ENCODE data around the gene MTCH2.

The MTCH2 gene

DNA sequence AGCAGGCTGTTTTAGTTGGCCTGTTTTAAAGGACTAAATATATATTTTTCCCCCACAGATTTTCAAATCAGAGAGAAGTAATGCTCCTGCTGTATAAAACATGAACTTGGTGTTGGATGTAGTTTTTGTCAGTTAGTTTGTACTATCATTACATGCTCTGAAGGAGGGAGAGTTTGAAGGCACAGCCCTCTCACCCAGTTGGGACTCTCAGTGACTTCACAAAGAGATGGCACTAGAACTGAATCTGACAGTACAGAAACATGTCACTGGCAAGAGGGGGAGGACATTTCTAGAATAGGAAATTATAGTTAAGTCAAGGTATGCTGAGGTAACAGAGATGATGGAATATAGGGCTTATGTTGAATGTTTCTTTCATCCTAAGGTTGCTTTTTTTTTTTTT is 27.1 kb downstream of the MTCH2 start:
- TF ChIP-seq POLR2A (IDR thresholded peaks at IDR 0.05; ENCODE audit: low read depth, low read length): no peak
- no peak for DNase-seq (ENCODE audit: insufficient read length, low spot score)
- no peak for FAIRE-seq

GRCh38 chr11:47611348-47611794 is 31.0 kb downstream of the MTCH2 start:
- TF ChIP-seq POLR2A (IDR thresholded peaks at IDR 0.05; ENCODE audit: low read depth, low read length): no peak
- FAIRE-seq: no peak
- no peak for DNase-seq (ENCODE audit: insufficient read length, low spot score)

- TF ChIP-seq POLR2A (IDR thresholded peaks at IDR 0.05; ENCODE audit: low read depth, low read length): no peak
- DNase-seq (ENCODE audit: insufficient read length, low spot score) (no peak), FAIRE-seq (no peak)
These were observed 32.7 kb downstream of the MTCH2 start for GRCh38 chr11:47609675-47610074.

DNA sequence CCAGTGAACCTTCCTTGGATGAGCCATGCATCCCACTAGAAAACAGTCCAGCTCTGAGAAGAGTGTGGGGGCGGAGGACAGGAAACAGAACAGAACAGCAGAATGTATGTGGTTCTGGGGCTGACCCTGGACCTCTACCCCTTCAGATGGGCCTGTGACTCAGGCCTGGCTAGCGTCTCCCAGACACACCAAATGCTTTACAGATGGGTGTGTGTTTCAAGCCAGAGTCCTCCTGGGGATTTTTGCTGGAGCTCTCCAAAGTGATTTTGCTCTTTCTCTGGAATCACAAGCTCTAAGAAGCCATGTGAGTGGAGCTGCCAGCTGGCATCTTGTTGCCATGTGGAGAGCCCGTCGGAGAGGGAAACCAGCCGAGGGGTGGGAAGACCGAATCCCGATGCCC is 35.0 kb downstream of the MTCH2 start:
- FAIRE-seq (no peak), DNase-seq (ENCODE audit: insufficient read length, low spot score) (no peak)
- no peak for TF ChIP-seq POLR2A (IDR thresholded peaks at IDR 0.05; ENCODE audit: low read depth, low read length)

DNA sequence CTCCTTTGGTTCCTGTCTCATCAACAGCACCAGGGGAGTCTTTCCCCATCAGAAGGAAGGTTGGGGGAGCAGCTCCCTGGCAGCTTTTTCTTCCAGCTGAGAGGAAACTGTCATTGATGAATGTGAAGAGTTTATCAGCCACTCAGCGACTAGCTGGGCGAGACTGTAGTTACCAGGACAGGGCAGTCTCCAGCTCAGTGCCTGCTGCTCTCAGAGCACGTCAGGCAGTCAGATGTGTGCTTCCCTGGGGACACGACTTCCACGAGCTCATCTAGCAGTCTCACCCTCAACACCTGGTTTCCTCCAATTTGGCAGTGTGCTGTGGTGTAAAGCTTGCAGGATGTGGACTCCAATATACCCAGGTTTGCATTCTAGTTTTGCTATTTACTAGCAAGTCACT is 35.6 kb downstream of the MTCH2 start:
- no peak for FAIRE-seq
- no peak for TF ChIP-seq POLR2A (IDR thresholded peaks at IDR 0.05; ENCODE audit: low read depth, low read length)
- DNase-seq (ENCODE audit: insufficient read length, low spot score): no peak

GRCh38 chr11:47605921-47606320 is 36.4 kb downstream of the MTCH2 start:
- no peak for TF ChIP-seq POLR2A (IDR thresholded peaks at IDR 0.05; ENCODE audit: low read depth, low read length)
- FAIRE-seq: no peak
- DNase-seq (ENCODE audit: insufficient read length, low spot score): no peak

- no peak for TF ChIP-seq POLR2A (IDR thresholded peaks at IDR 0.05; ENCODE audit: low read depth, low read length)
- FAIRE-seq (no peak), DNase-seq (ENCODE audit: insufficient read length, low spot score) (no peak)
These were observed 39.1 kb downstream of the MTCH2 start for GRCh38 chr11:47603295-47603694.

- TF ChIP-seq POLR2A (IDR thresholded peaks at IDR 0.05; ENCODE audit: low read depth, low read length): no peak
- FAIRE-seq: no peak
These were observed 42.5 kb downstream of the MTCH2 start for GRCh38 chr11:47599902-47600301.

DNA sequence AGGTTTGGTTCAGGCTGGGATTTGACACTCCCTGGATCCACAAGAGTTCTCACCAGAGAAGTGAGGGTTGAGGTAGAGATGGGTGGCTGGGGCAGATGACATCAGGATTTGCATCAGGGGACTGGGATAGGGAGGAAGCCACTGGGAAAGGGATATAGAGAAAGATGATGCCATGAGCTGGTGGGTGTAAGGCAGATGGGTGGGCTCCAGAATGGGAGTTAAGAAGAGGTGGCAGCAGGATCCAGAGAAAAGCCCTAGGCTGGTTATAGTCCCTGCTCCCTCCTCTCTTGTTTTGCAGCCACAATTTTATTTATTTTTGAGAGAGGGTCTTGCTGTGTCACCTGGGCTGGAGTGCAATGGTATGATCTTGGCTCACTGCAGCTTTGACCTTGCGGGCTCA is 46.4 kb downstream of the MTCH2 start:
- FAIRE-seq (no peak), DNase-seq (ENCODE audit: insufficient read length, low spot score) (no peak)
- no peak for TF ChIP-seq POLR2A (IDR thresholded peaks at IDR 0.05; ENCODE audit: low read depth, low read length)

More at GRCh38 chr11:47599902-47600301, 42.5 kb downstream of the MTCH2 start:
- no peak for DNase-seq (ENCODE audit: insufficient read length, low spot score)

GRCh38 chr11:47595029-47595428 is 47.3 kb downstream of the MTCH2 start:
- no peak for FAIRE-seq
- no peak for DNase-seq (ENCODE audit: insufficient read length, low spot score)
- TF ChIP-seq POLR2A (IDR thresholded peaks at IDR 0.05; ENCODE audit: low read depth, low read length): no peak

DNA sequence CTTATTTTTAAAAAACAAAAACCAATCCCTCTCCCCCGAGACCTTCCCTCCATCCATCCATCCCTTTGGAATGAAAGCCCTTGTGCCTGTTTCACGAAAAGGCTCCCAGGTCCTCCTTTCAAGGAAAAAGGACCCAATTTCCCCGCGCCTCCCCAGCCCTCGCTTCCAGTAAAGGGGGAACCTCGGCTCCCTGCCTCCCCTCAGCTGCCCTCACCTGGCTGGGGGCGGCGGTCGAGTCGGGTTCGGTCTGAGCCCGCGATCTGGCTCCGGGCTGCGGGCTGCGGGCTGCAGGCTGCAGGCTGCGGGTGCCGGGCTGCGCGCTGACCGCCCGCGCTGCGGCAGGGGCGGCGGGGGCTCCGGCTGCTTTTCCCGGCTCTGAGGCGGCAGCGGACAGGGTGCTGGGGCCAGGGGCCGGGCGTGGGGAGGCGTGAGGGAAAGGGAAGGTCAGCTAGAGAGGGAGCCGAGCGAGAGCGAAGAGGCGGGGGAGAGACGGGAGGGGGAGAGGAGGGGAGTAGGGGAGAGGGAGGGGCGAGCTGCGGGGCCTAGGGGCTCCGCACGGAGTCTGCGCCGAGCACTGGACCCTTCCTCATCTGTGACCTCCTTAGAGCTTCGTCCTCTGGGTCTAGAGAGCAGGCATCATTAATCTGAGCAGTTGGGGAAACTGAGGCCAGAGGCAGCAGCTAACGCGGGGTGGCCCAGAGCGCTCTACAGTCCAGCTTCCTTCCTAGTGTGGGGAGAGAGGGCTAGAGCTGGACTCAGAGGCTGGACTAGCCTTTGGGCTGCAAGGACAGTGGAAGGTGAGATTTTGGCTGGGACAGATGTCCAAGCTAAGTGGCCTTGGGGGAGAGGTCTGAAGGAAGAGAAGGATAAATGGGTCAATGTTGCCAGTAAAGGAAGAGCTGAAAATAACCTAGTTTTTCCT is 48.2 kb downstream of the MTCH2 start, which contains the start of gene C1QTNF4:
Gene C1QTNF4, minus strand, starts transcription at position 478 of the 922 bp plus-strand sequence. CDS start 3,601 bp downstream, outside the sequence.
- TF ChIP-seq POLR2A (IDR thresholded peaks at IDR 0.05; ENCODE audit: low read depth, low read length): no peak
- no peak for FAIRE-seq
- no peak for DNase-seq (ENCODE audit: insufficient read length, low spot score)

DNA sequence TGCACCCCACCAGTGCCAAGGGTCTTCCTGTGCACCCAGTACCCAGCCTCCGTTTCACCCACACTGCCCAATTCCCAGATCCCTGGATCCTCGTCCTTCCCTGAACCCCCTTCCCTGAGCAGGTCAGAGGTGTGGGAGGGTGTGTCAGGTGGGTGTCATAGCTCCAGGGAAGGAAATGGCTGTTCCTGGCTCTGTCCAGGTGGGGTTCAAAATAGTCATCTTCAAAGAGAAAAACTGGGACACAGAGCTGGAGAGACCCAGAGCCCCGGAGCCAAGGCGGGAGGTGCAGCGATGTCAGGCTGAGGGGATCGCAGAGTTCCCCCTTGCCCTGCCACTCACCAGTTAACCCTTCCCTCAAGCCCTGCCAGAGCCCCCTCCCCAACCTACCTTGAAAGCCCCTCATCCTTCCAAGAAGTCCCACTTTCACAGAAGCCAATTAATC is 48.8 kb downstream of the MTCH2 start:
- no peak for FAIRE-seq

DNA sequence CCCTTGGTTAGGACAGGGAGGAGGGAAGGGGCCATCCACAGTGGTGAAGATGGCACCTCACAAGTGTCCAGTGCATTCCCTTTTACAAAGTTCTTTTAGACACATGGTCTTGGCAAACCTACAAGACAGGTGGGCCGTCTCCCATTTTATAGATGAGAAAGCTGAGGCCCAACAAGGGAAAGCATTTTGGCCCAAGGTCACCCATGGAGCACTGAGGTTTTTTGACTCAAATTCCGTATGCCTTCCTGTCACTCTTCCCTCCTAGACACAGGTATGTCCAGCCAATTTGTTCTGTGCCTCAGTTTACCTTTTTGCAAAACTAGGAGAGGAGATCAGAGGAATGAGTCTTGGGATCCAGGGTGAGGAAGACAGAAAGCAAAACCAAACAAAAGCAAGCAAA is 49.4 kb downstream of the MTCH2 start:
- no peak for TF ChIP-seq POLR2A (IDR thresholded peaks at IDR 0.05; ENCODE audit: low read depth, low read length)
- DNase-seq (ENCODE audit: insufficient read length, low spot score) (no peak), FAIRE-seq (no peak)

More for the DNA sequence above, 48.8 kb downstream of the MTCH2 start:
- DNase-seq (ENCODE audit: insufficient read length, low spot score): no peak
- no peak for TF ChIP-seq POLR2A (IDR thresholded peaks at IDR 0.05; ENCODE audit: low read depth, low read length)

GRCh38 chr11:47592251-47592650 is 50.1 kb downstream of the MTCH2 start:
- no peak for FAIRE-seq
- DNase-seq (ENCODE audit: insufficient read length, low spot score): no peak
- no peak for TF ChIP-seq POLR2A (IDR thresholded peaks at IDR 0.05; ENCODE audit: low read depth, low read length)

GRCh38 chr11:47591764-47592163 is 50.6 kb downstream of the MTCH2 start:
- DNase-seq (ENCODE audit: insufficient read length, low spot score): no peak
- TF ChIP-seq POLR2A (IDR thresholded peaks at IDR 0.05; ENCODE audit: low read depth, low read length): no peak
- no peak for FAIRE-seq
